SU-DHL-6 (cell line): Measurements from ENCODE around the gene NCKAP5.

Experiments used
- H2AFZ ChIP-seq: fragments of 200-600 bp; sonication (generic); 2 replicates; pipeline ENCODE4 v1.6.1; 2014; ENCODE audit warnings: low read depth, mild to moderate bottlenecking, moderate library complexity, mixed read lengths, antibody characterized with exemption, low read length; ENCODE audit not compliant: severe bottlenecking
- H3F3A ChIP-seq: fragments of 200-600 bp; shearing (Covaris generic); 2 replicates; pipeline ENCODE4 v1.6.0; 2016; ENCODE audit warnings: antibody characterized with exemption, mild to moderate bottlenecking; ENCODE audit not compliant: insufficient read depth
- H3K27ac ChIP-seq: fragments of 200-600 bp; sonication (generic); 2 replicates; pipeline ENCODE4 v1.5.1; 2016; ENCODE audit warnings: low read depth, mild to moderate bottlenecking, low read length, moderate library complexity, mixed read lengths
- H3K27me3 ChIP-seq: fragments of 200-600 bp; sonication (generic), shearing (Covaris generic); 2 replicates; pipeline ENCODE4 v1.6.0; 2014; ENCODE audit warnings: mild to moderate bottlenecking, low read length
- H3K36me3 ChIP-seq: fragments of 200-600 bp; sonication (generic); 2 replicates; pipeline ENCODE4 v1.6.1; 2014; ENCODE audit warnings: mild to moderate bottlenecking, low read length, mixed read lengths
- H3K4me2 ChIP-seq: fragments of 300-600, 200-600 bp; shearing (Covaris generic), sonication (generic); 2 replicates; pipeline ENCODE4 v1.6.0; 2014; ENCODE audit warnings: low read length, low read depth, mild to moderate bottlenecking; ENCODE audit not compliant: poor library complexity, severe bottlenecking
- H3K4me3 ChIP-seq: fragments of 200-600 bp; sonication (generic); 2 replicates; pipeline ENCODE4 v1.5.1; 2014; ENCODE audit warnings: antibody characterized with exemption, low read length, mild to moderate bottlenecking, mixed read lengths; ENCODE audit not compliant: insufficient read depth, poor library complexity, severe bottlenecking
- H3K79me2 ChIP-seq: fragments of 200-600 bp; sonication (generic); 2 replicates; pipeline ENCODE4 v1.6.1; 2014; ENCODE audit warnings: mild to moderate bottlenecking, low read length, moderate library complexity; ENCODE audit not compliant: insufficient read depth
- H3K9ac ChIP-seq: fragments of 200-600 bp; sonication (generic); 2 replicates; pipeline ENCODE4 v1.7.0; 2014; ENCODE audit warnings: mild to moderate bottlenecking, low read length
- H3K9me2 ChIP-seq: fragments of 200-600 bp; sonication (generic); replicated peaks from 2 replicates; pipeline ENCODE4 v1.6.1; 2014; ENCODE audit warnings: low read length; ENCODE audit not compliant: insufficient read depth
- H3K9me3 ChIP-seq: fragments of 200-600 bp; sonication (generic); 2 replicates; pipeline ENCODE4 v1.6.1; 2014; ENCODE audit warnings: low read length, mixed read lengths; ENCODE audit not compliant: insufficient read depth
- H4K20me1 ChIP-seq: fragments of 200-600 bp; sonication (generic); 2 replicates; pipeline ENCODE4 v1.6.1; 2014; ENCODE audit warnings: low read depth, mild to moderate bottlenecking, antibody characterized with exemption, low read length, moderate library complexity, mixed read lengths
- EZH2phosphoT487 ChIP-seq: fragments of 200-600 bp; sonication (generic), shearing (Covaris generic); conservative IDR thresholded peaks from 2 replicates; pipeline ENCODE4 v1.6.1; 2018; ENCODE audit warnings: mild to moderate bottlenecking, antibody characterized with exemption, low read length, moderate library complexity, mixed read lengths
- TF ChIP-seq, protein P1 (sequence below): fragments of 200-600 bp; sonication (generic); IDR thresholded peaks from one replicate; pipeline ENCODE4 v1.5.1; 2017; ENCODE audit warnings: antibody characterized with exemption, mild to moderate bottlenecking, low read length, moderate library complexity; ENCODE audit not compliant: insufficient read depth, poor library complexity, severe bottlenecking

Gene NCKAP5

DNA sequence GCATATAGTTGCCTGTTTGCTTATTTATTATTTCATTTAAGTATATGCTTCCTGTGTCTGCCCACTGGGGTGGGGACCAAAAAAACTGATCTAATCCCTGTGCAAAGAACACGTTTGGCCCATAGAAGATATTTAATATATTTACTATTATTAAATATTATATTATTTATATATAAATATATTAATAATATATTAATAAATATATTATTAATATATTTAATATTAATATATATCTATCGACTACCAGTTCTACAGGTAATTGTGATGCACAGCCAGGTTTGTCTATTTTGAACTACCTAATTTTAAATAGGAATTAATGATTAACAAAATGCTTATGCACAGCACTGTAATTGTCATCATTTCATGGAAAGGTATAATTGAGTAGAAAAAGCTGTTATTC, 609.4 kb downstream of the NCKAP5 start:
- Histone ChIP-seq H4K20me1 (no peaks in the 10 kb centered on the region), H3F3A (no peaks in the 10 kb centered on the region), H2AFZ (no peak overlapping the region), H3K4me2 (no peak overlapping the region), H3K9me3 (no peaks in the 10 kb centered on the region), H3K79me2 (no peaks in the 10 kb centered on the region), H3K9ac (no peak overlapping the region), H3K27me3 (no peaks in the 10 kb centered on the region), H3K4me3 (no peak overlapping the region), H3K27ac (no peak overlapping the region), H3K9me2 (0 out of 2 replicates have a peak, but pooled peaks cover under 1% of the 10 kb centered on the region), H3K36me3 (no peaks in the 10 kb centered on the region)
- no peak for TF ChIP-seq EZH2phosphoT487
- TF ChIP-seq, protein P1, sequence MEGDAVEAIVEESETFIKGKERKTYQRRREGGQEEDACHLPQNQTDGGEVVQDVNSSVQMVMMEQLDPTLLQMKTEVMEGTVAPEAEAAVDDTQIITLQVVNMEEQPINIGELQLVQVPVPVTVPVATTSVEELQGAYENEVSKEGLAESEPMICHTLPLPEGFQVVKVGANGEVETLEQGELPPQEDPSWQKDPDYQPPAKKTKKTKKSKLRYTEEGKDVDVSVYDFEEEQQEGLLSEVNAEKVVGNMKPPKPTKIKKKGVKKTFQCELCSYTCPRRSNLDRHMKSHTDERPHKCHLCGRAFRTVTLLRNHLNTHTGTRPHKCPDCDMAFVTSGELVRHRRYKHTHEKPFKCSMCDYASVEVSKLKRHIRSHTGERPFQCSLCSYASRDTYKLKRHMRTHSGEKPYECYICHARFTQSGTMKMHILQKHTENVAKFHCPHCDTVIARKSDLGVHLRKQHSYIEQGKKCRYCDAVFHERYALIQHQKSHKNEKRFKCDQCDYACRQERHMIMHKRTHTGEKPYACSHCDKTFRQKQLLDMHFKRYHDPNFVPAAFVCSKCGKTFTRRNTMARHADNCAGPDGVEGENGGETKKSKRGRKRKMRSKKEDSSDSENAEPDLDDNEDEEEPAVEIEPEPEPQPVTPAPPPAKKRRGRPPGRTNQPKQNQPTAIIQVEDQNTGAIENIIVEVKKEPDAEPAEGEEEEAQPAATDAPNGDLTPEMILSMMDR = no peak

DNA sequence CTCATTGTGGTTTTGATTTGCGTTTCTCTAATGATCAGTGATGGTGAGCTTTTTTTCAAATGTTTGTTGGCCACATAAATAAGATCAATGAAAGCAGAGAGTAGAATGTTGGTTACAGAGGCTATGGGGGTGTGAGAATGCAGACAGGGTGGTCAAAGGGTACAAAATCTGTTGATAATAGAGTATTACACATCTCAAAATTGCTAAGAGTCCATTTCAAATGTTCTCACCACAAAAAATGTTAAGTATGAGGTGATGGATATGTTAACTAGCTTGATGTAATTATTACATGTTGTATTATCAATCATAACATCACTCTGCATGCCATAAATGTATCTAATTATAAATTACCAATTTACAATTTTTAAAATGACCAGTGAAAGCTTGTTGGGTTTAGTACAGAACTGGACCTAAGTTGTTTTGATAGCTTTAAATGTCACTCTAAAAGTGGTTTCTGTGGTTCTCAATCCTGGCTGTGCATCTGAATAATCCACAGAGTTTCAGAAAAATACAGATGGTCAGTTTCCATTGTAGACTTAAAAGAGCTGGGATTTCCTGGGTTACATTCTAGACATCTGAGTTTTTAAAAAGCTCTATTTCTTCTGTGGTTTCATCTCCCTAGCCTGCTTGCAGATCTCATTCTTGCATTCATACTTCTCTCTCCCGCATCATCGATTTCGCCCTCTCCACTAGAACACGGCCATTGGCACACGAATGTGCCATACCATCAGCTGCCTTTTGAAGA, 612.2 kb downstream of the NCKAP5 start:
- H3F3A ChIP-seq = no peaks in the 10 kb centered on the region
- no peak overlapping the region for H3K4me3 ChIP-seq
- H3K27me3 ChIP-seq = no peaks in the 10 kb centered on the region
- H3K79me2 ChIP-seq = no peaks in the 10 kb centered on the region
- no peak overlapping the region for H3K9ac ChIP-seq
- no peaks in the 10 kb centered on the region for H4K20me1 ChIP-seq
- no peak overlapping the region for H3K27ac ChIP-seq
- H2AFZ ChIP-seq = no peak overlapping the region
- no peaks in the 10 kb centered on the region for H3K9me3 ChIP-seq
- H3K36me3 ChIP-seq = no peaks in the 10 kb centered on the region
- H3K9me2 ChIP-seq = 0 out of 2 replicates have a peak, but pooled peaks cover 2% of the 10 kb centered on the region
- H3K4me2 ChIP-seq = no peak overlapping the region
- TF ChIP-seq EZH2phosphoT487 = no peak

DNA sequence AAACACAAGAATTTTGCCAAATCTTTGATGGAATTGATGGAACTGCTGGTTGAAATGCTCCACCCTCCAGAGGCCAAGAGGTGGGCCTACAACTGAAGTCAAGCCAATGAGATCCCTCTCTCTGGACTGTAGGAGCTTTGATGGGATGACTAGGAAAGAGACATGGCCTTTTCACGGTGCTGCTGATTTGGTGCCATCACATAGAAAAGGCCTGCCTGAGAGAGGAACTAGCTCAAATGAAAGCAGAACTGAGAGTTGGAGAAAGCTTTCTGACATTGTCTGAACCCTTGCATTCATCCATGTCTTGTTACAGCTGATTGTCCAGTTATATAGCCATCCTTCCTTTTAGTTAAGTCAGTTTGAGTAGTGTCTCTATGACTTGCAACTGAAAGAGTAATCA, 614.5 kb downstream of the NCKAP5 start:
- Histone ChIP-seq H3K27ac (no peak overlapping the region), H3K9me2 (0 out of 2 replicates have a peak, but pooled peaks cover 2% of the 10 kb centered on the region), H3K36me3 (no peaks in the 10 kb centered on the region), H3K4me3 (no peak overlapping the region), H3K79me2 (no peaks in the 10 kb centered on the region), H3K4me2 (no peak overlapping the region), H3K9me3 (no peaks in the 10 kb centered on the region), H3K27me3 (no peaks in the 10 kb centered on the region), H3K9ac (no peak overlapping the region), H2AFZ (no peak overlapping the region), H3F3A (no peaks in the 10 kb centered on the region), H4K20me1 (no peaks in the 10 kb centered on the region)
- no peak for TF ChIP-seq EZH2phosphoT487

GRCh38 chr2:132951008-132951714, 617.1 kb downstream of the NCKAP5 start:
- no peaks in the 10 kb centered on the region for H3K27me3 ChIP-seq
- no peak overlapping the region for H3K4me2 ChIP-seq
- H4K20me1 ChIP-seq = no peaks in the 10 kb centered on the region

More at GRCh38 chr2:132951008-132951714, 617.1 kb downstream of the NCKAP5 start:
- Histone ChIP-seq H3K36me3 (no peaks in the 10 kb centered on the region), H2AFZ (no peak overlapping the region), H3K9ac (no peak overlapping the region), H3K9me3 (no peaks in the 10 kb centered on the region), H3K9me2 (0 out of 2 replicates have a peak, but pooled peaks cover 2% of the 10 kb centered on the region), H3K27ac (no peak overlapping the region), H3K4me3 (no peak overlapping the region), H3F3A (no peaks in the 10 kb centered on the region), H3K79me2 (no peaks in the 10 kb centered on the region)
- TF ChIP-seq, protein P1 = no peak
- TF ChIP-seq EZH2phosphoT487 = no peak
